SU-DHL-6 (cell line): ENCODE results near the gene CA5A.

Source experiments
- H2AFZ ChIP-seq: fragments of 200-600 bp; sonication (generic); 2 replicates; pipeline ENCODE4 v1.6.1; 2014; ENCODE audit warnings: low read depth, mild to moderate bottlenecking, moderate library complexity, mixed read lengths, antibody characterized with exemption, low read length; ENCODE audit not compliant: severe bottlenecking
- H3F3A ChIP-seq: fragments of 200-600 bp; shearing (Covaris generic); 2 replicates; pipeline ENCODE4 v1.6.0; 2016; ENCODE audit warnings: antibody characterized with exemption, mild to moderate bottlenecking; ENCODE audit not compliant: insufficient read depth
- H3K27ac ChIP-seq: fragments of 200-600 bp; sonication (generic); 2 replicates; pipeline ENCODE4 v1.5.1; 2016; ENCODE audit warnings: low read depth, mild to moderate bottlenecking, low read length, moderate library complexity, mixed read lengths
- H3K27me3 ChIP-seq: fragments of 200-600 bp; sonication (generic), shearing (Covaris generic); 2 replicates; pipeline ENCODE4 v1.6.0; 2014; ENCODE audit warnings: mild to moderate bottlenecking, low read length
- H3K36me3 ChIP-seq: fragments of 200-600 bp; sonication (generic); 2 replicates; pipeline ENCODE4 v1.6.1; 2014; ENCODE audit warnings: mild to moderate bottlenecking, low read length, mixed read lengths
- H3K4me2 ChIP-seq: fragments of 300-600, 200-600 bp; shearing (Covaris generic), sonication (generic); 2 replicates; pipeline ENCODE4 v1.6.0; 2014; ENCODE audit warnings: low read length, low read depth, mild to moderate bottlenecking; ENCODE audit not compliant: poor library complexity, severe bottlenecking
- H3K4me3 ChIP-seq: fragments of 200-600 bp; sonication (generic); 2 replicates; pipeline ENCODE4 v1.5.1; 2014; ENCODE audit warnings: antibody characterized with exemption, low read length, mild to moderate bottlenecking, mixed read lengths; ENCODE audit not compliant: insufficient read depth, poor library complexity, severe bottlenecking
- H3K79me2 ChIP-seq: fragments of 200-600 bp; sonication (generic); 2 replicates; pipeline ENCODE4 v1.6.1; 2014; ENCODE audit warnings: mild to moderate bottlenecking, low read length, moderate library complexity; ENCODE audit not compliant: insufficient read depth
- H3K9ac ChIP-seq: fragments of 200-600 bp; sonication (generic); 2 replicates; pipeline ENCODE4 v1.7.0; 2014; ENCODE audit warnings: mild to moderate bottlenecking, low read length
- H3K9me2 ChIP-seq: fragments of 200-600 bp; sonication (generic); replicated peaks from 2 replicates; pipeline ENCODE4 v1.6.1; 2014; ENCODE audit warnings: low read length; ENCODE audit not compliant: insufficient read depth
- H3K9me3 ChIP-seq: fragments of 200-600 bp; sonication (generic); 2 replicates; pipeline ENCODE4 v1.6.1; 2014; ENCODE audit warnings: low read length, mixed read lengths; ENCODE audit not compliant: insufficient read depth
- H4K20me1 ChIP-seq: fragments of 200-600 bp; sonication (generic); 2 replicates; pipeline ENCODE4 v1.6.1; 2014; ENCODE audit warnings: low read depth, mild to moderate bottlenecking, antibody characterized with exemption, low read length, moderate library complexity, mixed read lengths
- CTCF ChIP-seq: fragments of 200-600 bp; sonication (generic); IDR thresholded peaks from one replicate; pipeline ENCODE4 v1.5.1; 2017; ENCODE audit warnings: antibody characterized with exemption, mild to moderate bottlenecking, low read length, moderate library complexity; ENCODE audit not compliant: insufficient read depth, poor library complexity, severe bottlenecking
- EZH2phosphoT487 ChIP-seq: fragments of 200-600 bp; sonication (generic), shearing (Covaris generic); conservative IDR thresholded peaks from 2 replicates; pipeline ENCODE4 v1.6.1; 2018; ENCODE audit warnings: mild to moderate bottlenecking, antibody characterized with exemption, low read length, moderate library complexity, mixed read lengths

CA5A gene

GRCh38 chr16:87926246-87927194 is 9.8 kb downstream of the CA5A start:
- no peak overlapping the region for H3K4me2 ChIP-seq
- no peak for TF ChIP-seq CTCF
- no peak for TF ChIP-seq EZH2phosphoT487
- H3K27ac ChIP-seq: no peak overlapping the region
- H3K27me3 ChIP-seq: no peaks in the 10 kb centered on the region
- H3K9ac ChIP-seq: no peak overlapping the region
- H3K4me3 ChIP-seq: no peak overlapping the region
- H3F3A ChIP-seq: no peaks in the 10 kb centered on the region
- no peaks in the 10 kb centered on the region for H3K79me2 ChIP-seq
- no peaks in the 10 kb centered on the region for H4K20me1 ChIP-seq
- H3K36me3 ChIP-seq: no peaks in the 10 kb centered on the region
- H3K9me2 ChIP-seq: no peaks in the 10 kb centered on the region
- H3K9me3 ChIP-seq: no peaks in the 10 kb centered on the region
- H2AFZ ChIP-seq: no peak overlapping the region

GRCh38 chr16:87924811-87925670 is 11.3 kb downstream of the CA5A start:
- no peaks in the 10 kb centered on the region for H3K9me3 ChIP-seq
- no peak overlapping the region for H3K27ac ChIP-seq
- H2AFZ ChIP-seq: no peak overlapping the region
- no peak overlapping the region for H3K4me2 ChIP-seq
- no peaks in the 10 kb centered on the region for H3K27me3 ChIP-seq
- no peak for TF ChIP-seq CTCF
- TF ChIP-seq EZH2phosphoT487: no peak
- no peak overlapping the region for H3K4me3 ChIP-seq
- H3K9ac ChIP-seq: no peak overlapping the region
- no peaks in the 10 kb centered on the region for H3F3A ChIP-seq
- no peaks in the 10 kb centered on the region for H3K36me3 ChIP-seq
- H4K20me1 ChIP-seq: no peaks in the 10 kb centered on the region
- no peaks in the 10 kb centered on the region for H3K79me2 ChIP-seq
- H3K9me2 ChIP-seq: no peaks in the 10 kb centered on the region

- Histone ChIP-seq H3K9me2 (no peaks in the 10 kb centered on the region), H3K79me2 (no peaks in the 10 kb centered on the region), H3K4me3 (no peak overlapping the region), H3K9me3 (no peaks in the 10 kb centered on the region), H3K27me3 (no peaks in the 10 kb centered on the region), H3K27ac (no peak overlapping the region), H2AFZ (no peak overlapping the region), H4K20me1 (no peaks in the 10 kb centered on the region), H3K9ac (no peak overlapping the region), H3K4me2 (no peak overlapping the region), H3F3A (no peaks in the 10 kb centered on the region), H3K36me3 (no peaks in the 10 kb centered on the region)
- TF ChIP-seq CTCF (no peak), EZH2phosphoT487 (no peak)
Observed at GRCh38 chr16:87924041-87924810, 12.1 kb downstream of the CA5A start.
